HUES64 (cell line): Measurements from ENCODE around the gene OAT.
A peak's percentile ranks its signal among the peaks of the same experiment; 100 is the strongest.

Source experiments
- H3K27ac ChIP-seq: 2 replicates; pipeline ENCODE4 v1.7.0; 2013; ENCODE audit warnings: low read depth, low read length, inconsistent platforms
- H3K27me3 ChIP-seq: 2 replicates; pipeline ENCODE4 v1.6.1; 2013; ENCODE audit warnings: mild to moderate bottlenecking, low read length; ENCODE audit not compliant: insufficient read depth
- H3K36me3 ChIP-seq: 2 replicates; pipeline ENCODE4 v1.6.1; 2013; ENCODE audit warnings: mild to moderate bottlenecking, low read length; ENCODE audit not compliant: insufficient read depth
- H3K4me1 ChIP-seq: 2 replicates; pipeline ENCODE4 v1.6.1; 2013; ENCODE audit warnings: mild to moderate bottlenecking, low read length, moderate library complexity; ENCODE audit not compliant: insufficient read depth
- H3K4me3 ChIP-seq: 2 replicates; pipeline ENCODE4 v1.5.1; 2013; ENCODE audit warnings: mild to moderate bottlenecking, low read length, moderate library complexity
- H3K9ac ChIP-seq: 2 replicates; pipeline ENCODE4 v1.6.1; 2013; ENCODE audit warnings: mild to moderate bottlenecking, low read depth, low read length
- H3K9me3 ChIP-seq: 2 replicates; pipeline ENCODE4 v1.6.1; 2013; ENCODE audit warnings: low read depth, low read length; ENCODE audit not compliant: insufficient read depth
- WGBS: fragments of 150-250, 120-280 bp; methylation state at CpG from one replicate; pipeline ENCODE4 v1.1.7; 2013; ENCODE audit warnings: missing lambda C conversion rate; 5-methylcytosine and 5-hydroxymethylcytosine counted together

Gene OAT

GRCh38 chr10:124366343-124366742, 52.4 kb downstream of the OAT start:
- no peak overlapping the region for H3K27ac ChIP-seq
- WGBS, result 87% methylated on average over 5 of the region's 5 CpGs
- H3K36me3 ChIP-seq, result no peaks in the 10 kb centered on the region
- peaks cover 4% of the 10 kb centered on the region; the same call in 1 of the 2 replicates for H3K4me1 ChIP-seq
- no peak overlapping the region for H3K4me3 ChIP-seq
- no peaks in the 10 kb centered on the region for H3K27me3 ChIP-seq
- H3K9ac ChIP-seq, result no peak overlapping the region
- H3K9me3 ChIP-seq, result no peaks in the 10 kb centered on the region

- Histone ChIP-seq H3K36me3 (no peaks in the 10 kb centered on the region), H3K9ac (no peak overlapping the region), H3K9me3 (no peaks in the 10 kb centered on the region), H3K27me3 (no peaks in the 10 kb centered on the region), H3K4me1 (peaks cover 4% of the 10 kb centered on the region; the same call in 1 of the 2 replicates), H3K27ac (no peak overlapping the region), H3K4me3 (no peak overlapping the region)
- WGBS, result 93% methylated on average over 5 of the region's 5 CpGs
These were observed 54.0 kb downstream of the OAT start for GRCh38 chr10:124364674-124365073.

GRCh38 chr10:124362568-124362967, 56.2 kb downstream of the OAT start:
- Histone ChIP-seq H3K4me3 (no peak overlapping the region), H3K9ac (no peak overlapping the region), H3K9me3 (no peaks in the 10 kb centered on the region), H3K36me3 (no peaks in the 10 kb centered on the region), H3K4me1 (peaks cover 4% of the 10 kb centered on the region; the same call in 1 of the 2 replicates), H3K27me3 (no peaks in the 10 kb centered on the region), H3K27ac (peak overlapping the region; percentile 22; the same call in 1 of the 2 replicates)
- WGBS, result 18% methylated on average over 10 of the region's 10 CpGs

GRCh38 chr10:124359336-124359832, 59.3 kb downstream of the OAT start:
- H3K27me3 ChIP-seq, result peaks cover 3% of the 10 kb centered on the region; the same call in 1 of the 2 replicates
- H3K4me1 ChIP-seq, result peaks cover 12% of the 10 kb centered on the region
- 87% methylated on average over 2 of the region's 2 CpGs for WGBS
- no peak overlapping the region for H3K9ac ChIP-seq
- no peaks in the 10 kb centered on the region for H3K36me3 ChIP-seq
- no peaks in the 10 kb centered on the region for H3K9me3 ChIP-seq
- H3K4me3 ChIP-seq, result no peak overlapping the region
- no peak overlapping the region for H3K27ac ChIP-seq

- peaks cover 12% of the 10 kb centered on the region for H3K4me1 ChIP-seq
- H3K36me3 ChIP-seq, result no peaks in the 10 kb centered on the region
- no peak overlapping the region for H3K9ac ChIP-seq
- H3K9me3 ChIP-seq, result no peaks in the 10 kb centered on the region
- peaks cover 4% of the 10 kb centered on the region; the same call in 1 of the 2 replicates for H3K27me3 ChIP-seq
- H3K4me3 ChIP-seq, result no peak overlapping the region
- H3K27ac ChIP-seq, result no peak overlapping the region
- 83% methylated on average over 9 of the region's 9 CpGs for WGBS
These were observed 61.2 kb downstream of the OAT start for GRCh38 chr10:124357561-124357885.

- H3K4me1 ChIP-seq, result peaks cover 8% of the 10 kb centered on the region; the same call in 1 of the 2 replicates
- peaks cover 4% of the 10 kb centered on the region; the same call in 1 of the 2 replicates for H3K27me3 ChIP-seq
- H3K36me3 ChIP-seq, result no peaks in the 10 kb centered on the region
- H3K9me3 ChIP-seq, result no peaks in the 10 kb centered on the region
- H3K9ac ChIP-seq, result no peak overlapping the region
- 84% methylated on average over 13 of the region's 13 CpGs for WGBS
- H3K27ac ChIP-seq, result no peak overlapping the region
- H3K4me3 ChIP-seq, result no peak overlapping the region
These were observed 61.8 kb downstream of the OAT start for GRCh38 chr10:124356701-124357560.

GRCh38 chr10:124354411-124355382, 64.0 kb downstream of the OAT start:
- no peak overlapping the region for H3K27ac ChIP-seq
- 36% methylated on average over 29 of the region's 29 CpGs for WGBS
- no peak overlapping the region for H3K9ac ChIP-seq
- H3K4me1 ChIP-seq, result peaks cover 8% of the 10 kb centered on the region; the same call in 1 of the 2 replicates
- H3K9me3 ChIP-seq, result no peaks in the 10 kb centered on the region
- H3K27me3 ChIP-seq, result peaks cover 4% of the 10 kb centered on the region; the same call in 1 of the 2 replicates
- no peaks in the 10 kb centered on the region for H3K36me3 ChIP-seq
- H3K4me3 ChIP-seq, result peak overlapping the region; percentile 44

GRCh38 chr10:124353896-124354295, 64.8 kb downstream of the OAT start:
- WGBS, result 88% methylated on average over 11 of the region's 11 CpGs
- no peak overlapping the region for H3K27ac ChIP-seq
- H3K4me3 ChIP-seq, result no peak overlapping the region
- no peaks in the 10 kb centered on the region for H3K36me3 ChIP-seq
- no peaks in the 10 kb centered on the region for H3K9me3 ChIP-seq
- H3K4me1 ChIP-seq, result peaks cover 8% of the 10 kb centered on the region; the same call in 1 of the 2 replicates
- H3K9ac ChIP-seq, result no peak overlapping the region
- H3K27me3 ChIP-seq, result peaks cover 4% of the 10 kb centered on the region; the same call in 1 of the 2 replicates

- Histone ChIP-seq H3K36me3 (no peaks in the 10 kb centered on the region), H3K9me3 (no peaks in the 10 kb centered on the region), H3K9ac (no peak overlapping the region), H3K4me1 (peaks cover 8% of the 10 kb centered on the region; the same call in 1 of the 2 replicates), H3K27me3 (peaks cover 4% of the 10 kb centered on the region; the same call in 1 of the 2 replicates), H3K4me3 (no peak overlapping the region), H3K27ac (no peak overlapping the region)
- 88% methylated on average over 15 of the region's 15 CpGs for WGBS
These were observed 65.5 kb downstream of the OAT start for GRCh38 chr10:124353091-124353815.

GRCh38 chr10:124351481-124352220, 67.1 kb downstream of the OAT start:
- Histone ChIP-seq H3K9ac (no peak overlapping the region), H3K27ac (no peak overlapping the region), H3K36me3 (no peaks in the 10 kb centered on the region), H3K4me3 (no peak overlapping the region), H3K9me3 (no peaks in the 10 kb centered on the region), H3K4me1 (peaks cover 8% of the 10 kb centered on the region; the same call in 1 of the 2 replicates), H3K27me3 (peaks cover 4% of the 10 kb centered on the region; the same call in 1 of the 2 replicates)
- WGBS, result 93% methylated on average over 10 of the region's 10 CpGs
